IPS DF 4.7 (cell line): ENCODE data around the gene CDH22.

Experiments
- DNase-seq: peaks from one replicate; pipeline ENCODE4 v3.0.0-alpha.2; 2013; ENCODE audit warnings: low spot score; ENCODE audit errors: extremely low read depth

The CDH22 gene

DNA sequence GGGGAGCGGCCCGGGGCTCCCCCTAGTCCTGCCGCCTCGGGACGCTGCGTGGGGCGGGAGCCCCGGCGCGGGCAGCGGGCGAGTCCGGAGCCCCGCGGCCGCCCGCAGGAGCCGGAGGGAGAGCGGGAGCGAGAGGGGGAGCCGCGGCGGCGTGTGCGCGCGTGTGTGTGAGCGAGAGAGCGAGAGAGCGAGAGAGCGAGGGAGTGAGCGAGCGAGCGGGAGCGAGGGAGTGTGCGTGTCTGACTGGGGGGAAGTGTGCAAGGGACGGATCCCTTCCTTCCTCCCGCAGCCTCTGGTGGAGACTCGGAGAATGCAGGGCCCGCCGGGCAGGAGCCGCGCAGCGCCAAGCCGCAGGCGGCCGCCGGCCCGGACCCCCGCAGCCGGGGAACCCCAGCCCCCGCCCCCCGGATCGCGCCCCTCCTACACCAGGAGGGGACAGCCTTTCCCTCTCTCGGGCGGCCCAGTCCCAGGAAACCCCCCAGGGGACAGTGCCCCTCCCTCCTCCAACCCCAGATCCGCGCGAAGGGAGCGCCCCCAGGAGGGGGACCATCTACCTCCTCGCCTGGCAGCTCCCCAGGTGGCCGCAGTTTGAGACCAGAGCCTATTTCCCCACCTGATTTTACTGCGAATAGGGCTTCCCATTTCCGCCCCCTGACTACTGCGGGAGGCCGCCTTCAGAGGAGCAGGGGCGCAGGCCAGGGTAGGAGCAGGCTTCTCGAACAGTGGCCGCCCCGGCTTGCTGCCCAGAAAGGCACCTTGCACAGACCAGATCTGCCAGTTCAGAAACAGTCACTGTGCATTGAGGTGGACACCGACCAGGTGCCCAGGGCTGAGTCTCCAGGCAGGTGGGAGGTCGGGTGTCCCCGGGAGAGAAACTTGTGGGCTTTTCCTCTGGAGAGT is at the start of gene CDH22:
Gene CDH22 (minus strand): TSS at position 241 of the 900 bp plus-strand sequence. CDS start 57,204 bp downstream, outside the sequence.
- no peak for DNase-seq

- no peak for DNase-seq
Observed at GRCh38 chr20:46357030-46357514, 48.8 kb upstream of the CDH22 start.

GRCh38 chr20:46356195-46357029 is 48.1 kb upstream of the CDH22 start:
- DNase-seq: no peak

- no peak for DNase-seq
Observed at GRCh38 chr20:46355778-46356177, 47.5 kb upstream of the CDH22 start.

GRCh38 chr20:46354920-46355654 is 46.8 kb upstream of the CDH22 start:
- DNase-seq: no peak

DNA sequence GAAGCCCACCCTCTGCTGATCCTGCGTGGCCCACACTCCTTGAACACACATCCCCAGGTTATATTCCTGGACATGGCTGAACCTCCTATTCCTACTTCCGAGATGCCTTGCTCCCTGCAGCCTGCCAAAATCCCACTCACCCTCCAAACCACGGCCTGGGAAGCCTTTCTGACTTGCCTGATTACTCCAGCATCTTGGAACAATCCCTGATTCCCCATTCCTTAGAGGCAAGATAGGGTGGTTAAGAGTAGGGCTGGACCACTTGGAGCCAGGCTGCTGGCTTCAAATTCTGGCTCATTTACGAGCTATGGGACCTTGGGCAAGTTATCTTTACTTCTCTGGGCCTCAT is 45.9 kb upstream of the CDH22 start:
- no peak for DNase-seq

DNA sequence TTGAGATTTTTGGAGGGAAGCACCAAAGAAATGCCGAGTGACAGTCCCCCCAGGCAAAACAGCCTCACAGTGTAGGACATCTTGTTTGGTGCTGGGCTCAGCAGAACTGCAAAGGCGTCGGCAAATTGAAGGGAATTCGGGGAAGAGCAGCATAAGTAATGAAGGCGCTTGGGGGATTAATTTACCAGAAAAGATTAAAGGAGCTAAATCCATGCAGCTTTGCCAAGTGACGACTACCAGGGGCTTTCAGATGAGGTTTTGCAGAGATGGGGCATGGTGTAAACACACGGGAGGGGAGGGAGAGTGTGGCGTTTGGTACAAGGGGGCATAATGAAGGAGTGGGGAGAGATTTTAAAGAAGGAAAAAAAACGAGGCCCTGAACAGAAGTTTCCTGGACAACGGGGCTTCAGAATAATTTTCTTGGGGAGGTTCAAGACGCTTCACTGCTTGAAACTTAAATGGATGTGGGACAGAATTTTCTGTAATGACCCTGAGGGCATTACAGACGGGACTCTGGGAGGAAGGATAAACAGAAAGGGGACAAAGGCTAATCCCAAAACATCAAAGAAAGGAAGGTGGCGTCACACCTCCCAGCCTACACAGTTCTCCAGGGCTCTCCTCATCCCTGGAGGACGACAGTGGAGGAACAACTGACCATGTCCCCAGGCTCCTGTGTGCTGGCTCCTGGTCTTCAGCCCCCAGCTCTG is 45.4 kb upstream of the CDH22 start:
- no peak for DNase-seq

GRCh38 chr20:46352370-46352938 is 44.2 kb upstream of the CDH22 start:
- DNase-seq: no peak

DNA sequence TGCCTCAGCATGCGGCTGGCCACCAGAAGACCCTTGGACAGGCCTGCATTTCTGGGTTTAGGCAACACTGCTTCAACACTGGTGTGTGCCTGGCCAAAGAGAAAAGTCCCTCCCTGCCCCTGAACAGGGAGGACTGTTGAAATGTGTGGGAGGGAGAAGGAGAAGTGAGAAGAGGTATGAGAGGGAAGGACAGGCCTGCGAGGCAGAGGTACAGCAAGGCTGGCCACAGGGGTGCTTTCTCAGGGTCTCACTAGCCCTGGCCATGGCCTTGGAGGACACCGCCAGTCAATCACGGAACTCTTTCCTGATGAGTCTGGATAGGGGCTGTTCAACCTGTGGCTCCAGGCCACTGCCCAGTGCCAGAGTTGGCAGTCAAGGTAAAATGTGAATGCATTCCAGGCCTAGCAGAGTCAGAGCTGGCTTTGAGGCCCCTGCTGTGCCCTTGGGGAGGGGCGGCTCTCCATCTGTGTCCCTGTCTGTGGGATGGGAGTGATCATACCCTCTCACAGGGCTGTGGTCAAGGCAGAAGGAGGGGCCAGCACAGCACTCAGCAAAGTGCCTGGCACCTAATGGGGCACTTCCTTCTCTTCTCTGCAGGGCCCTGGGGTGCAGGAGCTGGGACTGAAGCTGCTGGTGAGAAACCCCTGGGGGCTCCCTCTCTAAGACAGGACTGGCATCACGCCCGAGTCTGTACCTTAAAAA is 43.2 kb upstream of the CDH22 start:
- no peak for DNase-seq

DNA sequence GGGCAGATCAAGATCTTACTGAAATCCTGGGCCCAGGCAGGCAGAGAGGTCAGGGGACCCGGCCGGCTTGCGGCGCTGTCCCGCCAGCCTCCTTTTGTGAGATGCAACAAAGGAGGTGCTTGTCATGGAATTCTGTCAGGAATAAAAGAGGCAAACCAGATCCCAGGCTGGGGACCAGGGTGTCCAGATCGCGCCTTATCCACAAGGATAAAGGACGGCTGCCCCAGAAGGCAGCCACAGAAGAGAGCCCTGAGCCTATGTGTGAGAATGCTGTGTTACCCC is 42.6 kb upstream of the CDH22 start:
- DNase-seq: no peak

DNA sequence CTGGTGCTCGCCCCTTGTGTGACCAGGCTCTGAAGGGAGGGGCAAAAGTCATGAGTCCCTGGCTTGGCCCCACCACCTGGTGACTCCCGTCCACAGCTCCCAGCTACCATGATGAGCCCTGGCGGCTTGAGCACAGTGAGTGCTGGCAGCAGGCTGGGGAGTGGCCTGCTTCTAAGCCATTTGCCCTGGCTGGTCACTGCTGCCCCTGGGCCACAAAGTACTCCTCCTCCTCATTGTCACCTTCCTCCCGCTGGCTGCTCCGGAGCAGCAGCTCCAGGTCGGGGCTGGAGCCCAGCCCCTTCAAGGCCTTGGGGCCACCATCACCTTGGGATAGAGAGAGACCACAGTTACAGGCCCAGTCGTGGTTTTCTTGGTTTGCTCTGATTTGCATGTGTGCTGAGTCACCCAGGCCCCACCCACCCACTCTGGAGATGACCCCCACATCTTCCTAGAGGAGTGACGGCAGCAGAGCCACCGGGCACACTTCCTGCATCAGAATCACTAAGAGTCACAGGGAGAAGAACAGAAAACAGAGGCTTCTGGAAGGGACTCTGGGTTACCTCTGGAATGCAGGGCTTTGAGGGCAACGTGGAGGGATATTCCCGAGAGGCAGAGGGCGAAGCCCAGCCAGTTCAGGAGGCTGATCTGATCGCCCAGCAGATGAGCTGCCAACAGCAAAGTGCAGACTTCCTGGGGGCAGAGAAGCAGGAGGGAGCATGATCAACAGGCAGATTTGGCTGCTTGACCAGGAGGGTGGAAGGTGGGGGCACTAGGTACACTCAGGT is 42.1 kb upstream of the CDH22 start:
- DNase-seq: no peak

- DNase-seq: no peak
Observed at GRCh38 chr20:46349742-46350056, 41.4 kb upstream of the CDH22 start.

DNA sequence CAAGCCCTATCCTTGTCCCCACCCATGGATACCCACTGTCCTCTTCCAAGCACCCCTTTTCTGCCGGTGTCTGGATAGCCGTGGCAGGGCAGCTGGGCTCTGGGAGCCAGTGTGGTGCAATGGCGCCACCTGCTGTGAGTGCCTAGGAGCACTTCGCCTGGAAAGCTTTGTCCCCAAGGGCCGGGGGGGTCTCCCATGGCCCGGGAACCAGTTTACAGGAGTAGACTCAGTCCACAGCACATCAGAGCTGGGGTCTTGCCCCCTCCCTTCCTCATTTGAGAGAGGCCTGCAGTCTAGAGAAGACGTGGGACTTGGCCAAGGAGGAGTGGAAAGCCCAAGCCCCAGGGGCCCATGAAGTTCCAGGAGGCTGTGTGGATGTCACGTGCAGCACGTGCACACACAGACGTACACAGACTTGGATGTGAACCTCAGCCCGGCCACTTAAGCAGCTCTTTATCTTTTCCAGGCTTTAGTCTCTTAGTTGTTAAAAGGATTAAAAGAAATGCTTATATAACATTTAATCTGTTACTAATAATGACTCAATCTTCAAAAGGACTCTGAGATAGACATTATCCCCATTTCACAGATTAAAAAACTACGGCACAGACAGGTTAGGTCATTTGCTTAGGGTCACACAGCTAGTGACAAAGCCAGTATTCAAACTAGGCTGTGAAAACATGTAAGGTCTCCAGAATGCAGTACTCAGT is 40.9 kb upstream of the CDH22 start:
- no peak for DNase-seq

- no peak for DNase-seq
Observed at GRCh38 chr20:46347841-46348803, 39.8 kb upstream of the CDH22 start.

DNA sequence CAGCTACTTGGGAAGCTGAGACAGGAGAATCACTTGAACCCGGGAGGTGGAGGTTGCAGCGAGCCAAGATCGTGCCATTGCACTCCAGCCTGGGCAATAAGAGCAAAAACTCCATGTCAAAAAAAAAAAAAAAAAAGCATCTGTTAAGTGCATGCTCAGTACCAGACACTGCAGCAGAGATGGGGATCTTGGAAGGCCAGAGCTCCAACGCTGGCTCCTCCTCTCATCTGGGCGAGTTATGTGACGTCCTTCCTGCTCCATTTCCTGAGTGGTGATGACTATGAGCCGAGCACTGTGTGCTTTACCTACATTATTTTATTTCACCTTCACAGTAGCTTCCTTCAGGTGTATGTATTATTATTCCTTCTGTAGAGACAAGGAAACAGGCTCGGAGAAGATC is 38.5 kb upstream of the CDH22 start:
- no peak for DNase-seq

- no peak for DNase-seq
Observed at GRCh38 chr20:46344488-46345162, 36.3 kb upstream of the CDH22 start.

- no peak for DNase-seq
Observed at GRCh38 chr20:46343975-46344357, 35.7 kb upstream of the CDH22 start.
